Vagina (tissue), 2 donors: Measurements from ENCODE around the gene UQCRQ.

ENCODE experiments used
- CTCF ChIP-seq, 3 experiments: fragments of 450-650 bp in 2 of 3; fragments of 200-600 bp in 1 of 3; sonication (generic) in 1 of 3; IDR thresholded peaks; one replicate each; pipeline ENCODE4 v1.5.1; 2017 to 2019; ENCODE audit warnings: antibody characterized with exemption in 3 of 3, mild to moderate bottlenecking in 2 of 3, moderate library complexity in 2 of 3
- POLR2A ChIP-seq, 2 donors: fragments of 450-650 bp; IDR thresholded peaks; one replicate each; pipeline ENCODE4 v1.6.1; 2017; ENCODE audit warnings: antibody characterized with exemption in 2 of 2, mild to moderate bottlenecking in 2 of 2, moderate library complexity in 2 of 2

- TF ChIP-seq CTCF (IDR thresholded peaks at IDR 0.05) (no peak), POLR2A (IDR thresholded peaks at IDR 0.05) (no peak)
These were observed 35.2 kb upstream of the UQCRQ start for GRCh38 chr5:132831095-132831860.
